ENCODE results near the gene KCNH3. TPM values are rescaled to one million over a fixed set of nuclear protein-coding genes. Genes with fewer than 3 reads are reported as not detected.
A peak's percentile ranks its signal among the peaks of the same experiment; 100 is the strongest.

KCNH3 gene
- total RNA-seq, 1 donor from 2014 or later = 7.5 TPM

GRCh38 chr12:49562831-49563230, 24.0 kb downstream of the KCNH3 start:
- no peak for DNase-seq

- DNase-seq = no peak
Measured at GRCh38 chr12:49563951-49564685, 25.3 kb downstream of the KCNH3 start.

- peak; percentile 70 for DNase-seq
Measured at GRCh38 chr12:49564686-49565405, 26.0 kb downstream of the KCNH3 start.

GRCh38 chr12:49565406-49566265, 26.8 kb downstream of the KCNH3 start:
- no peak for DNase-seq

GRCh38 chr12:49566361-49566760, 27.5 kb downstream of the KCNH3 start:
- DNase-seq = no peak

GRCh38 chr12:49567302-49567610, 28.4 kb downstream of the KCNH3 start:
- DNase-seq = no peak

GRCh38 chr12:49567611-49568441, 29.0 kb downstream of the KCNH3 start, which contains the start of gene MCRS1:
TSS of gene MCRS1 (minus strand) at chr12:49568142. CDS start at chr12:49566731, 1,411 bp downstream.
- peak; percentile 54 for DNase-seq

- no peak for DNase-seq
Measured at GRCh38 chr12:49568442-49569162, 29.8 kb downstream of the KCNH3 start.

- DNase-seq = no peak
Measured at GRCh38 chr12:49577589-49578315, 38.9 kb downstream of the KCNH3 start.

- no peak for DNase-seq
Measured at GRCh38 chr12:49578471-49579112, 39.8 kb downstream of the KCNH3 start.

- peak; percentile 40 for DNase-seq
Measured at GRCh38 chr12:49580572-49581535, 42.0 kb downstream of the KCNH3 start.

GRCh38 chr12:49582201-49582600, 43.4 kb downstream of the KCNH3 start:
- no peak for DNase-seq

- no peak for DNase-seq
Measured at GRCh38 chr12:49582850-49583249, 44.0 kb downstream of the KCNH3 start.

GRCh38 chr12:49583366-49584094, 44.7 kb downstream of the KCNH3 start:
- no peak for DNase-seq

GRCh38 chr12:49584591-49584990, 45.8 kb downstream of the KCNH3 start:
- no peak for DNase-seq

GRCh38 chr12:49585477-49586459, 46.9 kb downstream of the KCNH3 start:
- no peak for DNase-seq

Data from occipital lobe (tissue), 2 donors.